A549 (cell line): ENCODE results near the gene SLC17A9. TPM values are rescaled to one million over a fixed set of nuclear protein-coding genes. Genes with fewer than 3 reads are reported as not detected.

Experiments used
- ATAC-seq, 2 experiments: fragments of 200-7000 bp in 1 of 2; fragments of >200 bp in 1 of 2; cut with Nextera tagmentation in 1 of 2; cut with Tn5 transposase in 1 of 2; 3 replicates each; pipeline versions ENCODE4 v1.8.0 to v1.9.1; 2018 to 2020; ENCODE audit warnings: mild to moderate bottlenecking in 1 of 2, moderate library complexity in 1 of 2
- CTCF ChIA-PET: fragments of 300-600 bp; sonication (Branson Sonifier 250); formaldehyde crosslinking; extraction: SDS; loops from one replicate; lab custom pipeline; 2021; ENCODE audit warnings: antibody characterized with exemption, inconsistent platforms; lab: Yijun Ruan, JAX
- POLR2A ChIA-PET: fragments of 350-600 bp; formaldehyde crosslinking; extraction: SDS; loops from one replicate; lab custom pipeline; 2021; ENCODE audit warnings: antibody characterized with exemption, inconsistent platforms; lab: Yijun Ruan, JAX
- DNase-seq, 2 experiments: peaks; one replicate each; pipeline versions ENCODE4 v3.0.0 to v3.0.0-alpha.2; 2011 to 2016; ENCODE audit warnings: low read depth in 1 of 2, low spot score in 1 of 2
- FAIRE-seq: peaks from 2 replicates; lab custom pipeline; 2011; peaks lifted over from hg19 to GRCh38; lab: Jason Lieb, UNC
- H3K27ac ChIP-seq, 2 experiments: fragments of >200 bp; sonication (Bioruptor Twin); formaldehyde crosslinking; 3 replicates each; pipeline ENCODE4 v1.5.1; 2016 to 2017
- H3K4me1 ChIP-seq: fragments of >200 bp; sonication (Bioruptor Twin); formaldehyde crosslinking; 3 replicates; pipeline ENCODE4 v1.6.1; 2016
- H3K4me2 ChIP-seq: fragments of >200 bp; sonication (Bioruptor Twin); formaldehyde crosslinking; 3 replicates; pipeline ENCODE4 v1.6.1; 2016
- H3K4me3 ChIP-seq: fragments of >200 bp; sonication (Bioruptor Twin); formaldehyde crosslinking; 3 replicates; pipeline ENCODE4 v1.5.1; 2016
- H3K9me3 ChIP-seq: fragments of >200 bp; sonication (Bioruptor Twin); formaldehyde crosslinking; 3 replicates; pipeline ENCODE4 v1.6.1; 2016
- CBX2 ChIP-seq: fragments of 200-600 bp; sonication (generic); IDR thresholded peaks from 2 replicates; pipeline ENCODE4 v1.6.1; 2016; ENCODE audit warnings: low read depth, mild to moderate bottlenecking, borderline replicate concordance
- CEBPB ChIP-seq, 2 experiments: fragments of >200 bp in 1 of 2; sonication (Bioruptor Twin) in 1 of 2; formaldehyde crosslinking in 1 of 2; IDR thresholded peaks; 2 replicates each; pipeline ENCODE4 v1.6.1; 2012 to 2016
- EHF ChIP-seq: fragments of 250-450 bp; sonication (Bioruptor Pico); IDR thresholded peaks from 2 replicates; pipeline ENCODE4 v1.5.0; 2020; ENCODE audit warnings: mild to moderate bottlenecking
- EHMT2 ChIP-seq: fragments of 200-600 bp; sonication (generic); IDR thresholded peaks from 2 replicates; pipeline ENCODE4 v1.6.1; 2016; ENCODE audit warnings: antibody characterized with exemption, low read depth, mild to moderate bottlenecking, moderate library complexity
- EP300 ChIP-seq, 2 experiments: fragments of >200 bp; sonication (Bioruptor Twin); formaldehyde crosslinking; IDR thresholded peaks; 2 replicates in 1 of 2; 3 replicates in 1 of 2; pipeline ENCODE4 v1.6.1; 2016 to 2017
- HOXB13 ChIP-seq: fragments of 250-450 bp; sonication (Bioruptor Pico); IDR thresholded peaks from 2 replicates; pipeline ENCODE4 v1.5.0; 2020; ENCODE audit warnings: low read depth, mild to moderate bottlenecking, moderate library complexity
- KDM1A ChIP-seq: fragments of 200-600 bp; sonication (generic); IDR thresholded peaks from 2 replicates; pipeline ENCODE4 v1.6.1; 2016; ENCODE audit warnings: low read depth, mild to moderate bottlenecking
- KDM5A ChIP-seq: fragments of 200-600 bp; sonication (generic); IDR thresholded peaks from 2 replicates; pipeline ENCODE4 v1.6.1; 2016; ENCODE audit warnings: antibody characterized with exemption, mild to moderate bottlenecking
- MAFK ChIP-seq: fragments of 450-650 bp; IDR thresholded peaks from 2 replicates; pipeline ENCODE4 v1.6.1; 2014; ENCODE audit not compliant: partially characterized antibody
- NFE2L2 ChIP-seq: fragments of 150-350 bp; conservative IDR thresholded peaks from 2 replicates; pipeline ENCODE4 v1.6.1; 2014; ENCODE audit warnings: low read length
- NPAS2 ChIP-seq: fragments of 250-450 bp; sonication (Bioruptor Pico); IDR thresholded peaks from 2 replicates; pipeline ENCODE4 v1.8.0; 2022; ENCODE audit warnings: mild to moderate bottlenecking, moderate library complexity, borderline replicate concordance
- NR3C1 ChIP-seq: fragments of >200 bp; sonication (Bioruptor Twin); formaldehyde crosslinking; IDR thresholded peaks from 3 replicates; pipeline ENCODE4 v1.6.1; 2017
- RAD21 ChIP-seq, 2 experiments: fragments of >200 bp in 1 of 2; sonication (Bioruptor Twin) in 1 of 2; formaldehyde crosslinking in 1 of 2; IDR thresholded peaks in 1 of 2; conservative IDR thresholded peaks in 1 of 2; 2 replicates in 1 of 2; 3 replicates in 1 of 2; pipeline ENCODE4 v1.6.1; 2012 to 2018; ENCODE audit warnings: inconsistent platforms in 1 of 2
- SMC3 ChIP-seq: fragments of >200 bp; sonication (Bioruptor Twin); formaldehyde crosslinking; IDR thresholded peaks from 3 replicates; pipeline ENCODE4 v1.6.1; 2018; ENCODE audit warnings: inconsistent platforms
- ZC3H11A ChIP-seq: fragments of 450-650 bp; IDR thresholded peaks from 2 replicates; pipeline ENCODE4 v1.6.1; 2014; ENCODE audit warnings: antibody characterized with exemption, mild to moderate bottlenecking
- WGBS: methylation state at CpG from one replicate; pipeline ENCODE4 v1.1.6; 2017; ENCODE audit errors: missing lambda C conversion rate; 5-methylcytosine and 5-hydroxymethylcytosine counted together
- polyA plus RNA-seq, 4 experiments: library from polyadenylated mRNA; depleted of rRNA in 3 of 4; stranded (reverse); fragments of >200 nt; fragmentation: RNase III in 1 of 4; extraction: RNeasy Plus Mini Kit Qiagen cat#74134 plus additional on column Dnase treatment in 1 of 4; gene quantifications; 2 replicates in 3 of 4; 3 replicates in 1 of 4; pipeline ENCODE4 v1.2.3, GENCODE V29; 2011 to 2017
- TF ChIP-seq, protein P1 (sequence below): fragments of >200 bp; sonication (Bioruptor Twin); formaldehyde crosslinking; IDR thresholded peaks from 3 replicates; pipeline ENCODE4 v1.5.1; 2016
- TF ChIP-seq, protein P2 (sequence below): fragments of >200 bp; sonication (Bioruptor Twin); formaldehyde crosslinking; IDR thresholded peaks from 3 replicates; pipeline ENCODE4 v1.6.1; 2016
- TF ChIP-seq, protein P3 (sequence below): fragments of 450-650 bp; IDR thresholded peaks from 2 replicates; pipeline ENCODE4 v1.6.1; 2014; ENCODE audit warnings: antibody characterized with exemption
- TF ChIP-seq, protein P4 (sequence below): fragments of 200-600 bp; sonication (generic); IDR thresholded peaks from 2 replicates; pipeline ENCODE4 v1.6.1; 2016; ENCODE audit warnings: antibody characterized with exemption, mild to moderate bottlenecking, moderate library complexity

The SLC17A9 gene
- polyA plus RNA-seq, 2 of the 4 experiments (the other 2 are of a cell fraction): 0.05 TPM; not detected in 1

DNA sequence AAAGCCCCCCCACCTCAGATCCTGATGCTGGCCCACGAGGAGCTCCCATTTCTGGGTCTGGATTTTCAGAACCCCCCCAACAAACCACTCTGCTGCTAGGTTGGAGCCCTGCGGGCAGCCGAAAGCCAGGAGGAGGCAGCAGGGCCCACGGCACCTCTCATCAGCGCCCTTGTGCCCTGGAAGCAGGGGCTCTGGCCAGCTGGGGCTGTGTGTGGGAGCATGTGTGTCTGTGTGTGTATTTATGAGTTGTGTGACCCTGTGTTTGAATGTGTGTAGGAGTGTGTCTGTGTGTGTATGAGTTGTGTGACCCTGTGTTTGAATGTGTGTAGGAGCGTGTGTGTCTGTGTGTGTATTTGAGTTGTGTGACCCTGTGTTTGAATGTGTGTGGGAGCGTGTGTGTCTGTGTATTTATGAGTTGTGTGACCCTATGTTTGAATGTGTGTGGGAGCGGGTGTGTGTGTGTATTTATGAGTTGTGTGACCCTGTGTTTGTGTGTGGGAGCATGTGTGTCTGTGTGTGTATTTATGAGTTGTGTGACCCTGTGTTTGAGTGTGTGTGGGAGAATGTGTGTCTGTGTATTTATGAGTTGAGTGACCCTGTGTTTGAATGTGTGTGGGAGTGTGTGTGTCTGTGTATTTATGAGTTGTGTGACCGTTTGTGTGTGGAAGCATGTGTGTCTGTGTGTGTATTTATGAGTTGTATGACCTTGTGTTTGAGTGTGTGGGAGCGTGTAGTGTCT, 18.9 kb downstream of the SLC17A9 start:
- no peak for FAIRE-seq

DNA sequence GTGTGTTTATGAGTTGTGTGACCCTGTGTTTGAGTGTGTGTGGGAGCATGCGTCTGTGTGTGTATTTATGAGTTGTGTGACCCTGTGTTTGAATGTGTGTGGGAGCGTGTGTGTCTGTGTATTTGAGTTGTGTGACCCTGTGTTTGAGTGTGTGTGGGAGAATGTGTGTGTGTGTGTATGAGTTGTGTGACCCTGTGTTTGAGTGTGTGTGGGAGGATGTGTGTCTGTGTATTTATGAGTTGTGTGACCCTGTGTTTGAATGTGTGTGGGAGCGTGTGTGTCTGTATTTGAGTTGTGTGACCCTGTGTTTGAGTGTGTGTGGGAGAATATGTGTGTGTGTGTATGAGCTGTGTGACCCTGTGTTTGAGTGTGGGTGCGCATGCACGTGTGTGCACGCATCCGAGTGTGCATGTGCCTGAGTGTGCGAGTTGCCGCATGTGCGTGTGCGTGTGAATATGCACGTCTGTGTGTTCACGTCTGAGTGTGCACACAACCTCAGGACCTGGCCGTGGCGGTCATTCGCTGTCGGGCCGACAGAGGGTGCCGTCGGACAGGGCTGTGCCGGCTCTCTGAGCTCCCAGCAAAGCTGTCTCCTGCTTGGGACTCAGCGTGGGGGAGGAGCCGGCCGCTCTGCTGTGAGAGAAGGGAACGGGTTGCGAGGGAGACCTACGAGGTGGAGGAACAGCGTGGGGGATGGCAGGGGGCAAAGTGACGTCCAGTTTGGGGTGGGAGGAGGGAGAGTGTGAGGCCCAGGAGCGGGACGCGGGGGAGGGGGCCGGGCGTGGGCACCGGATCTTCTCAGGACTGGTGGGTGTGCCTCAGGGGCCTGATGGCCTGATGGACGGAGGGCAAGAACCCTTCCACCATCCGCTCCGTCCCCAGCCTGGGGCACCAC, 19.7 kb downstream of the SLC17A9 start:
- ChIA-PET CTCF (interaction anchor here (0.6 to 2.6 kb wide), 46 partner anchors 8 to 834 kb away, joined by 3 to 16 read pairs (median 4); partner anchors contain the start of genes DIDO1 and TCFL5), POLR2A (interaction anchor here (1.4 kb wide), 2 partner anchors 12 to 37 kb away, joined by 3 to 6 read pairs; no protein-coding TSS in a partner anchor)
- WGBS: 3% methylated on average over 12 of the region's 38 CpGs
- Histone ChIP-seq H3K9me3 (no peaks in the 10 kb centered on the region), H3K27ac (peak overlapping the region; percentile 35 to 72; a peak in 5 of 6 replicates), H3K4me1 (0 out of 3 replicates have a peak, but pooled peaks cover 3% of the 10 kb centered on the region), H3K4me3 (peak overlapping the region; percentile 44), H3K4me2 (peak overlapping the region; percentile 97)
- ATAC-seq: peak; percentile 88 to 94
- TF ChIP-seq ZC3H11A (no peak), SMC3 (peak; percentile 85), RAD21 (conservative IDR thresholded peaks at IDR 0.05 in 1 of 2, IDR thresholded peaks at IDR 0.05 in 1 of 2) (peak; percentile 92 to 95)
- TF ChIP-seq, protein P1, sequence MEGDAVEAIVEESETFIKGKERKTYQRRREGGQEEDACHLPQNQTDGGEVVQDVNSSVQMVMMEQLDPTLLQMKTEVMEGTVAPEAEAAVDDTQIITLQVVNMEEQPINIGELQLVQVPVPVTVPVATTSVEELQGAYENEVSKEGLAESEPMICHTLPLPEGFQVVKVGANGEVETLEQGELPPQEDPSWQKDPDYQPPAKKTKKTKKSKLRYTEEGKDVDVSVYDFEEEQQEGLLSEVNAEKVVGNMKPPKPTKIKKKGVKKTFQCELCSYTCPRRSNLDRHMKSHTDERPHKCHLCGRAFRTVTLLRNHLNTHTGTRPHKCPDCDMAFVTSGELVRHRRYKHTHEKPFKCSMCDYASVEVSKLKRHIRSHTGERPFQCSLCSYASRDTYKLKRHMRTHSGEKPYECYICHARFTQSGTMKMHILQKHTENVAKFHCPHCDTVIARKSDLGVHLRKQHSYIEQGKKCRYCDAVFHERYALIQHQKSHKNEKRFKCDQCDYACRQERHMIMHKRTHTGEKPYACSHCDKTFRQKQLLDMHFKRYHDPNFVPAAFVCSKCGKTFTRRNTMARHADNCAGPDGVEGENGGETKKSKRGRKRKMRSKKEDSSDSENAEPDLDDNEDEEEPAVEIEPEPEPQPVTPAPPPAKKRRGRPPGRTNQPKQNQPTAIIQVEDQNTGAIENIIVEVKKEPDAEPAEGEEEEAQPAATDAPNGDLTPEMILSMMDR: peak; percentile 77
- FAIRE-seq: no peak
- DNase-seq: peak; percentile 83 to 96

More for the DNA sequence above, 18.9 kb downstream of the SLC17A9 start:
- H3K9me3 ChIP-seq: no peaks in the 10 kb centered on the region
- no peak overlapping the region for H3K27ac ChIP-seq
- CTCF ChIA-PET: interaction anchor here (0.7 to 2.6 kb wide), 22 partner anchors 9 to 834 kb away, joined by 3 to 16 read pairs (median 5); no protein-coding TSS in a partner anchor
- no peak overlapping the region for H3K4me3 ChIP-seq
- no peak for DNase-seq
- H3K4me1 ChIP-seq: 0 out of 3 replicates have a peak, but pooled peaks cover 3% of the 10 kb centered on the region
- no peak for ATAC-seq
- WGBS: 53% methylated on average over 6 of the region's 10 CpGs
- TF ChIP-seq NFE2L2 (no peak), KDM5A (no peak), ZC3H11A (no peak), EHF (CRISPR knock-in tag) (no peak), MAFK (no peak), EP300 (IDR thresholded peaks at IDR 0.05) (no peak), NR3C1 (no peak), CBX2 (no peak), KDM1A (no peak), HOXB13 (CRISPR knock-in tag) (no peak), EHMT2 (no peak), CEBPB (IDR thresholded peaks at IDR 0.05) (no peak), NPAS2 (CRISPR knock-in tag) (no peak)
- TF ChIP-seq, protein P2, sequence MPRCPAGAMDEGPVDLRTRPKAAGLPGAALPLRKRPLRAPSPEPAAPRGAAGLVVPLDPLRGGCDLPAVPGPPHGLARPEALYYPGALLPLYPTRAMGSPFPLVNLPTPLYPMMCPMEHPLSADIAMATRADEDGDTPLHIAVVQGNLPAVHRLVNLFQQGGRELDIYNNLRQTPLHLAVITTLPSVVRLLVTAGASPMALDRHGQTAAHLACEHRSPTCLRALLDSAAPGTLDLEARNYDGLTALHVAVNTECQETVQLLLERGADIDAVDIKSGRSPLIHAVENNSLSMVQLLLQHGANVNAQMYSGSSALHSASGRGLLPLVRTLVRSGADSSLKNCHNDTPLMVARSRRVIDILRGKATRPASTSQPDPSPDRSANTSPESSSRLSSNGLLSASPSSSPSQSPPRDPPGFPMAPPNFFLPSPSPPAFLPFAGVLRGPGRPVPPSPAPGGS: no peak
- TF ChIP-seq, protein P3, sequence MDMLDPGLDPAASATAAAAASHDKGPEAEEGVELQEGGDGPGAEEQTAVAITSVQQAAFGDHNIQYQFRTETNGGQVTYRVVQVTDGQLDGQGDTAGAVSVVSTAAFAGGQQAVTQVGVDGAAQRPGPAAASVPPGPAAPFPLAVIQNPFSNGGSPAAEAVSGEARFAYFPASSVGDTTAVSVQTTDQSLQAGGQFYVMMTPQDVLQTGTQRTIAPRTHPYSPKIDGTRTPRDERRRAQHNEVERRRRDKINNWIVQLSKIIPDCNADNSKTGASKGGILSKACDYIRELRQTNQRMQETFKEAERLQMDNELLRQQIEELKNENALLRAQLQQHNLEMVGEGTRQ: no peak
- TF ChIP-seq, protein P4, sequence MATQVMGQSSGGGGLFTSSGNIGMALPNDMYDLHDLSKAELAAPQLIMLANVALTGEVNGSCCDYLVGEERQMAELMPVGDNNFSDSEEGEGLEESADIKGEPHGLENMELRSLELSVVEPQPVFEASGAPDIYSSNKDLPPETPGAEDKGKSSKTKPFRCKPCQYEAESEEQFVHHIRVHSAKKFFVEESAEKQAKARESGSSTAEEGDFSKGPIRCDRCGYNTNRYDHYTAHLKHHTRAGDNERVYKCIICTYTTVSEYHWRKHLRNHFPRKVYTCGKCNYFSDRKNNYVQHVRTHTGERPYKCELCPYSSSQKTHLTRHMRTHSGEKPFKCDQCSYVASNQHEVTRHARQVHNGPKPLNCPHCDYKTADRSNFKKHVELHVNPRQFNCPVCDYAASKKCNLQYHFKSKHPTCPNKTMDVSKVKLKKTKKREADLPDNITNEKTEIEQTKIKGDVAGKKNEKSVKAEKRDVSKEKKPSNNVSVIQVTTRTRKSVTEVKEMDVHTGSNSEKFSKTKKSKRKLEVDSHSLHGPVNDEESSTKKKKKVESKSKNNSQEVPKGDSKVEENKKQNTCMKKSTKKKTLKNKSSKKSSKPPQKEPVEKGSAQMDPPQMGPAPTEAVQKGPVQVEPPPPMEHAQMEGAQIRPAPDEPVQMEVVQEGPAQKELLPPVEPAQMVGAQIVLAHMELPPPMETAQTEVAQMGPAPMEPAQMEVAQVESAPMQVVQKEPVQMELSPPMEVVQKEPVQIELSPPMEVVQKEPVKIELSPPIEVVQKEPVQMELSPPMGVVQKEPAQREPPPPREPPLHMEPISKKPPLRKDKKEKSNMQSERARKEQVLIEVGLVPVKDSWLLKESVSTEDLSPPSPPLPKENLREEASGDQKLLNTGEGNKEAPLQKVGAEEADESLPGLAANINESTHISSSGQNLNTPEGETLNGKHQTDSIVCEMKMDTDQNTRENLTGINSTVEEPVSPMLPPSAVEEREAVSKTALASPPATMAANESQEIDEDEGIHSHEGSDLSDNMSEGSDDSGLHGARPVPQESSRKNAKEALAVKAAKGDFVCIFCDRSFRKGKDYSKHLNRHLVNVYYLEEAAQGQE: no peak
- POLR2A ChIA-PET: no interaction called here
- no peak overlapping the region for H3K4me2 ChIP-seq
